HG02885 (cell line): ENCODE data around the gene PRR23A.

Source experiments
- ATAC-seq: cut with Tn5 transposase; IDR thresholded peaks from one replicate; pipeline ENCODE4 v1.9.1; 2021; ENCODE audit warnings: mild to moderate bottlenecking; ENCODE audit not compliant: unreplicated experiment, poor library complexity

PRR23A gene

GRCh38 chr3:138974462-138974861, 31.6 kb downstream of the PRR23A start:
- no peak for ATAC-seq

- ATAC-seq, result no peak
Measured at GRCh38 chr3:138972941-138973340, 33.1 kb downstream of the PRR23A start.

GRCh38 chr3:138971766-138972320, 34.2 kb downstream of the PRR23A start:
- ATAC-seq, result no peak

- ATAC-seq, result no peak
Measured at GRCh38 chr3:138964923-138965322, 41.1 kb downstream of the PRR23A start.

- no peak for ATAC-seq
Measured at GRCh38 chr3:138964264-138964663, 41.8 kb downstream of the PRR23A start.

- ATAC-seq, result no peak
Measured at GRCh38 chr3:138962854-138963560, 43.1 kb downstream of the PRR23A start.

GRCh38 chr3:138960417-138960852, 45.6 kb downstream of the PRR23A start:
- no peak for ATAC-seq
